Colonic mucosa (tissue), 4 donors: Measurements from ENCODE around the gene PTPRN2. TPM values are rescaled to one million over a fixed set of nuclear protein-coding genes. Genes with fewer than 3 reads are reported as not detected.

Source experiments
- DNase-seq: peaks from one replicate; pipeline ENCODE4 v3.0.0-alpha.2; 2020
- H3K27ac ChIP-seq: fragments of 200-600 bp; one replicate; pipeline ENCODE4 v1.8.0; 2021
- H3K27me3 ChIP-seq: fragments of 200-600 bp; one replicate; pipeline ENCODE4 v1.8.0; 2021
- H3K36me3 ChIP-seq: fragments of 200-600 bp; one replicate; pipeline ENCODE4 v1.8.0; 2021
- H3K4me1 ChIP-seq: fragments of 200-600 bp; one replicate; pipeline ENCODE4 v1.8.0; 2021; ENCODE audit warnings: mild to moderate bottlenecking
- H3K4me3 ChIP-seq: fragments of 200-600 bp; one replicate; pipeline ENCODE4 v1.8.0; 2021
- H3K9ac ChIP-seq, 2 donors: one replicate each; pipeline ENCODE4 v1.7.0; 2013; ENCODE audit warnings: control low read depth in 2 of 2, low read depth in 2 of 2, low read length in 2 of 2
- H3K9me3 ChIP-seq: fragments of 200-600 bp; one replicate; pipeline ENCODE4 v1.8.0; 2021
- intact Hi-C: fragments of 100-400 bp; cut with DNase I; formaldehyde crosslinking; loops from one replicate; pipeline ENCODE4 v1.14.1; 2022
- total RNA-seq, 2 donors: library from RNA; stranded (reverse); fragmentation: NEBNext Ultra II Directional in 1 of 2; extraction: Animal tissue kit (Norgen Biotek cat#: 25700) in 1 of 2; gene quantifications; one replicate each; pipeline ENCODE4 v1.2.1, GENCODE V29; 2021
- TF ChIP-seq, protein P1 (sequence below): fragments of 200-600 bp; IDR thresholded peaks from one replicate; pipeline ENCODE4 v1.8.0; 2022; ENCODE audit warnings: antibody characterized with exemption, mild to moderate bottlenecking
- donor health status: healthy.
- donor health status: DM: no; HTN: no; CAD: no.
- donor health status: DM: no; HTN: no; CAD: no.

Gene PTPRN2
- total RNA-seq, 2 donors from 2014 or later, result 14.7 to 21.6 TPM

DNA sequence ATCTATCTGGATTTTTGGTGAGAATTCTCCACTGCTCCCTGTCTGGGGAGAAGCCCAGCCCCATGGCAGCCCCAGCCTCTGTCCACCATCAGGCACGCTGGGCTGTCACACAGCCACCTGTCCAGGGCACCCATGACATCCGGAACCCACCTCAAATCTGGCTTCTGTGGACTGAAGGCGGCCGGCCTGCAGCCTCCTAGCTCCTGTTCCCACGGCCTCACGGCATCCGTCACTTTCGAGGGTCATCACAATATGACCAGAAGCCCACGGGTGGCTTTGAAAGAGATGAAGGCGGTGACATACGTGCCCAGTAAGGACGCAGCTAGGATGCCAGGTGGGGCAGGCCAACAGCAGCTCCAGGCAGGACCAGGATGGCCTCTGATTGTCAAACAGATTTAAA is 140.9 kb downstream of the PTPRN2 start:
- Histone ChIP-seq H3K27me3 (no peaks in the 10 kb centered on the region), H3K4me1 (no peaks in the 10 kb centered on the region), H3K36me3 (no peaks in the 10 kb centered on the region), H3K9ac (no peak overlapping the region), H3K27ac (no peak overlapping the region), H3K4me3 (no peak overlapping the region), H3K9me3 (no peaks in the 10 kb centered on the region)
- intact Hi-C loops, result no loop called here
- no peak for DNase-seq
- TF ChIP-seq, protein P1, sequence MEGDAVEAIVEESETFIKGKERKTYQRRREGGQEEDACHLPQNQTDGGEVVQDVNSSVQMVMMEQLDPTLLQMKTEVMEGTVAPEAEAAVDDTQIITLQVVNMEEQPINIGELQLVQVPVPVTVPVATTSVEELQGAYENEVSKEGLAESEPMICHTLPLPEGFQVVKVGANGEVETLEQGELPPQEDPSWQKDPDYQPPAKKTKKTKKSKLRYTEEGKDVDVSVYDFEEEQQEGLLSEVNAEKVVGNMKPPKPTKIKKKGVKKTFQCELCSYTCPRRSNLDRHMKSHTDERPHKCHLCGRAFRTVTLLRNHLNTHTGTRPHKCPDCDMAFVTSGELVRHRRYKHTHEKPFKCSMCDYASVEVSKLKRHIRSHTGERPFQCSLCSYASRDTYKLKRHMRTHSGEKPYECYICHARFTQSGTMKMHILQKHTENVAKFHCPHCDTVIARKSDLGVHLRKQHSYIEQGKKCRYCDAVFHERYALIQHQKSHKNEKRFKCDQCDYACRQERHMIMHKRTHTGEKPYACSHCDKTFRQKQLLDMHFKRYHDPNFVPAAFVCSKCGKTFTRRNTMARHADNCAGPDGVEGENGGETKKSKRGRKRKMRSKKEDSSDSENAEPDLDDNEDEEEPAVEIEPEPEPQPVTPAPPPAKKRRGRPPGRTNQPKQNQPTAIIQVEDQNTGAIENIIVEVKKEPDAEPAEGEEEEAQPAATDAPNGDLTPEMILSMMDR, result no peak

GRCh38 chr7:158446281-158446680 is 141.3 kb downstream of the PTPRN2 start:
- Histone ChIP-seq H3K9me3 (no peaks in the 10 kb centered on the region), H3K36me3 (no peaks in the 10 kb centered on the region), H3K9ac (no peak overlapping the region), H3K27ac (no peak overlapping the region), H3K4me1 (no peaks in the 10 kb centered on the region), H3K27me3 (no peaks in the 10 kb centered on the region), H3K4me3 (no peak overlapping the region)
- no peak for DNase-seq
- TF ChIP-seq, protein P1, result no peak
- intact Hi-C loops, result no loop called here

- H3K9me3 ChIP-seq, result no peaks in the 10 kb centered on the region
- no peak overlapping the region for H3K4me3 ChIP-seq
- intact Hi-C loops, result no loop called here
- no peak overlapping the region for H3K27ac ChIP-seq
- TF ChIP-seq, protein P1, result no peak
- H3K36me3 ChIP-seq, result no peaks in the 10 kb centered on the region
- DNase-seq, result no peak
- no peaks in the 10 kb centered on the region for H3K27me3 ChIP-seq
- H3K9ac ChIP-seq, result no peak overlapping the region
- H3K4me1 ChIP-seq, result no peaks in the 10 kb centered on the region
Measured at GRCh38 chr7:158445421-158446175, 142.0 kb downstream of the PTPRN2 start.

DNA sequence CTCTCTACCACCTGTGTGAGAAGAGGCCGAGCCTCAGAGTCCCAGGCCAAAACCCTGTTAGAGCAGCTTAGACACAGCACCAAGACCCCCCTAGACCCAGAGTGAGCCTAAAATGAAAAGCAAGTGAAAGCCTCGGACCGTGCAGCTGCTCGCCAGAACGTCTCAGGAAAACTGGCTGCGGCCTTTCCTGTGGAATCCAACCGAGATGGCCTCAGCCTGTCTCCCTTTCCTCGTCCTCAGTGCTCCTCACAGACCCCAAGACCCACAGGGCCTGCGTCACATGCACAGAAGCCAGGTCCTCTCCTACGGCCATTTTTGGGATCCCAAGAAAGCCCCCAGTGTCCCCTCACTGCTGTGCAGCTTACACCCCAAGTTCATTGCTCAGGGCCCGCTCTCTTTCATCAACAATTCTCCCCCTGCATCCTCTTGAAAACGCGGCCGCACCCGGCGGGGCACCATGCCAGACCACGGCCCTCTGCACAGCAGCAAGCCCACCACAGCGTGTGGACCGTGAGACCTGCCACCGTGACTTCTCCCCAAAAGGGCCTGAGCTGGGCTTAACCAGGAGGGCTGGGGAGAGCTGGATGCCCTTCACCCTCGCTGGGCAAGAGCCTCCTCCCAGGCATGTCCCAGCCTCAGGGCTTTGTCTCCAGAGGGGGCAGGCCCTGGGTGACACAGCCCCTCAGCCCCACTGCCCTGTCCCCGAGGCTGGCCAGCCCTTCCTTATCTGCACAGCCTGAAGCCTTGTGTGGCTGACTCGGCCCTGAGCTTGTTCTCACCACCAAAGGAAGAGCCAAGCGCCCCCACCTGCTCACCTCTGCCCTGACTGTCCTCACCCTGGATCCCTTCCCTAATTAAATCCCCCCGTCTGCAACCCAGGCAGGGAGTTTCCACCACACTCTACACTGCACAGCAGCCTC is 142.9 kb downstream of the PTPRN2 start:
- Histone ChIP-seq H3K27me3 (no peaks in the 10 kb centered on the region), H3K9ac (no peak overlapping the region), H3K4me3 (no peak overlapping the region), H3K9me3 (no peaks in the 10 kb centered on the region), H3K27ac (no peak overlapping the region), H3K36me3 (no peaks in the 10 kb centered on the region), H3K4me1 (no peaks in the 10 kb centered on the region)
- intact Hi-C loops, result no loop called here
- no peak for DNase-seq
- TF ChIP-seq, protein P1, result no peak

DNA sequence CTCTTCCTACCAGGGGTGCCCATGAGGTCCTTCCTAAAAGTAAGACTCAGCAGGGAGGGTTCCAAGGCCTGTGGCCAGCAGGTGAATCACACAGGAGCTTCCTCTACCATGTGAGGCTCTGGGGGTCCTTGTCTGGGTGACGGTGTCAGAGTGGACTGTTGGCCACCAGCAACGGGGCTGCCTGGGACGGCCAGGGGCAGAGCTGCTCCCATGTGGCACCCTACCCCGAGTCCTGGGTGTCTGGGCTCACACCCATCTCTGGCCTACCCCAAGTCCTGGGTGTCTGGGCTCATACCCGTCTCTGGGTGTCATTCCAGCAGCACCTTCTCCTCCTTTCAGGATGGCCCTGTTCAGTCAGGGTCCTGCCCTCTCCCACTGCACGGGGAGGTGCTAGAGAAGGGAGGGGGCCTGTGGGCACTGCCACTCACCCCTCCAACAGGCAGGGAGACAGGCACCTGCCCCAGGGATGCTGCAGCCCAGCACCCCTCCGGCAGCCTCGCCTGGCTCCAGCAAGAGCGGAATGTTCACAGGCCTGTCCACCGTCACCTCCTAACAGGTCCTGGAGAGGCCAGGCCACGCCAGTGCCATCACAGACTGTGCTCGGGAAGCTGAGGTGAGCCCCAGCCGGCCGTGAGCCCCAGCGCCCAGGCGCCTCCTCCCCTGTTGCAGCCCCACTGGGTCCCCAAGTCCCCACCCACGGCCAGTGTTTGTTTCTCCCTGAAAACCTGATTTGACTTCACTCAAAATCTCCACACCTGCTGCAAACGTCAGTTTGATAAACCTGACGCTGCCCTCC is 143.7 kb downstream of the PTPRN2 start:
- no peak for DNase-seq
- no peaks in the 10 kb centered on the region for H3K9me3 ChIP-seq
- H3K27me3 ChIP-seq, result no peaks in the 10 kb centered on the region
- H3K9ac ChIP-seq, result no peak overlapping the region
- H3K4me1 ChIP-seq, result no peaks in the 10 kb centered on the region
- intact Hi-C loops, result no loop called here
- H3K36me3 ChIP-seq, result no peaks in the 10 kb centered on the region
- H3K4me3 ChIP-seq, result no peak overlapping the region
- TF ChIP-seq, protein P1, result no peak
- H3K27ac ChIP-seq, result no peak overlapping the region
